KMS-11 (cell line): ENCODE data around the gene ABHD17A.

Experiments
- H2AFZ ChIP-seq: fragments of 200-600 bp; sonication (generic); 2 replicates; pipeline ENCODE4 v1.6.1; 2016; ENCODE audit warnings: antibody characterized with exemption, mixed run types, low read depth
- H3K27ac ChIP-seq: fragments of 200-600 bp; sonication (generic); 2 replicates; pipeline ENCODE4 v1.6.1; 2016; ENCODE audit warnings: mild to moderate bottlenecking, mixed run types
- H3K27me3 ChIP-seq: fragments of 200-600 bp; sonication (generic); 2 replicates; pipeline ENCODE4 v1.6.1; 2017; ENCODE audit warnings: mild to moderate bottlenecking, low read depth, mixed run types, moderate library complexity; ENCODE audit not compliant: insufficient read depth
- H3K36me3 ChIP-seq: fragments of 200-600 bp; sonication (generic); 2 replicates; pipeline ENCODE4 v1.6.1; 2017; ENCODE audit warnings: mild to moderate bottlenecking, mixed run types; ENCODE audit not compliant: insufficient read depth
- H3K4me1 ChIP-seq: fragments of 200-600 bp; sonication (generic); 2 replicates; pipeline ENCODE4 v1.6.1; 2016; ENCODE audit warnings: mild to moderate bottlenecking, low read depth, mixed run types; ENCODE audit not compliant: poor library complexity, severe bottlenecking
- H3K4me2 ChIP-seq: fragments of 200-600 bp; sonication (generic); 2 replicates; pipeline ENCODE4 v1.7.0; 2016; ENCODE audit warnings: mild to moderate bottlenecking, mixed run types
- H3K4me3 ChIP-seq: fragments of 200-600 bp; sonication (generic); IDR thresholded peaks from 2 replicates; pipeline ENCODE4 v1.6.1; 2017; ENCODE audit warnings: low read depth, low read length, mixed read lengths; ENCODE audit not compliant: insufficient read depth
- H3K79me2 ChIP-seq: fragments of 200-600 bp; sonication (generic); 2 replicates; pipeline ENCODE4 v1.6.1; 2016; ENCODE audit warnings: low read depth, mixed run types; ENCODE audit not compliant: insufficient read depth
- H3K9ac ChIP-seq: fragments of 200-600 bp; sonication (generic); 2 replicates; pipeline ENCODE4 v1.6.1; 2016; ENCODE audit warnings: mild to moderate bottlenecking, mixed run types
- H4K20me1 ChIP-seq: fragments of 200-600 bp; sonication (generic); 2 replicates; pipeline ENCODE4 v1.6.1; 2016; ENCODE audit warnings: mild to moderate bottlenecking, mixed run types; ENCODE audit not compliant: insufficient read depth
- TF ChIP-seq, protein P1 (sequence below): fragments of 200-600 bp; sonication (generic); conservative IDR thresholded peaks from 2 replicates; pipeline ENCODE4 v1.6.1; 2017; ENCODE audit warnings: low read depth, mild to moderate bottlenecking, antibody characterized with exemption, low read length, moderate library complexity, mixed read lengths

The ABHD17A gene

DNA sequence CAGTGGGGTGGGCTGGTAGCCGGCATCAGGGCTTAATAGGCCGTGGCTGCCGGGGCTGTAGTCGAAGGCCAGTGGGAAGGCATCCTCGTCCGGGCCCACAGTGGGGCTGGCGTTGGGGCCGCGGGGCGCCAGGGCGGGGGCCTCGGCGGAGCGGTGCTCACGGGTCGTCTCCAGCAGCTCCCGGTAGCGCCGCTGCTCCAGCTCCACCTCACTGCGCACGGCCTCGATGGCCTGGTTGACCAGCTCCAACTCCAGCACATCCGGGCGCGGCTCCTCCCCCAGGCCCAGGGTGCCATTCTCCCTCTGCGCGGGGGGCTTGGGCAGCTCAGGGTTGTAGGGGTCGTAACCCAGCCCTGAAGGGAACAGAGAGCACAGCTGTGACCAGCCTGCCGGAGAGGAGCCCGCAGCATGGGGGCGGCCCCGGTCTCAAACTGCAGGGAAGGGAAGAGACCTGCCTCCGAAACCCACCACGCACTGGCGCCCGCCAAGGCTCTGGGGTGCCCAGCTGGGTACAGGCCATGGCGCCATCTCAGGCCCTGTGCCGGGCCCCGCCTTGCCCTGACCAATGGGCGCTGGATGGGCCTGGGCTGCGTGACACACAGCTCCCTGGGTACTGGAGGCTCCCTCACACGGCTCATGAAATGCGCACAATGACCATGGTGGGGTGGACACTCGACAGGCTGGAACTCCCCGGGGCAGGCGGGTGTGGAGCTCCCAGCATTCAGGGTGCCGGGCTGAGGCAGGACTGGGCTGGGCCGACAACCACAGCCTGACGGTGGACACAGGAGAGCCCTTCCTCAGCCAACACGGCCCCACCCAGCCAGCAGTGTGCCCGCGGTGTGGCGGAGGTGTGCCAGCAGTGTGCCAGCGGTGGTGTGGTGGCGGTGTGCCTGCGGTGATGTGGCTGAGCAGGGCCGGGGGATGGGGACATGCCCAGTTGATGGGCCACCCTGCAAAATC, 56.7 kb downstream of the ABHD17A start:
- Histone ChIP-seq H3K36me3 (no peaks in the 10 kb centered on the region), H3K27me3 (no peaks in the 10 kb centered on the region), H2AFZ (no peak overlapping the region), H3K4me2 (no peak overlapping the region), H3K4me1 (no peaks in the 10 kb centered on the region), H3K79me2 (peaks cover 7% of the 10 kb centered on the region; the same call in 1 of the 2 replicates), H3K27ac (no peak overlapping the region), H4K20me1 (no peaks in the 10 kb centered on the region), H3K9ac (no peak overlapping the region), H3K4me3 (no peak overlapping the region)
- TF ChIP-seq, protein P1, sequence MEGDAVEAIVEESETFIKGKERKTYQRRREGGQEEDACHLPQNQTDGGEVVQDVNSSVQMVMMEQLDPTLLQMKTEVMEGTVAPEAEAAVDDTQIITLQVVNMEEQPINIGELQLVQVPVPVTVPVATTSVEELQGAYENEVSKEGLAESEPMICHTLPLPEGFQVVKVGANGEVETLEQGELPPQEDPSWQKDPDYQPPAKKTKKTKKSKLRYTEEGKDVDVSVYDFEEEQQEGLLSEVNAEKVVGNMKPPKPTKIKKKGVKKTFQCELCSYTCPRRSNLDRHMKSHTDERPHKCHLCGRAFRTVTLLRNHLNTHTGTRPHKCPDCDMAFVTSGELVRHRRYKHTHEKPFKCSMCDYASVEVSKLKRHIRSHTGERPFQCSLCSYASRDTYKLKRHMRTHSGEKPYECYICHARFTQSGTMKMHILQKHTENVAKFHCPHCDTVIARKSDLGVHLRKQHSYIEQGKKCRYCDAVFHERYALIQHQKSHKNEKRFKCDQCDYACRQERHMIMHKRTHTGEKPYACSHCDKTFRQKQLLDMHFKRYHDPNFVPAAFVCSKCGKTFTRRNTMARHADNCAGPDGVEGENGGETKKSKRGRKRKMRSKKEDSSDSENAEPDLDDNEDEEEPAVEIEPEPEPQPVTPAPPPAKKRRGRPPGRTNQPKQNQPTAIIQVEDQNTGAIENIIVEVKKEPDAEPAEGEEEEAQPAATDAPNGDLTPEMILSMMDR: no peak

DNA sequence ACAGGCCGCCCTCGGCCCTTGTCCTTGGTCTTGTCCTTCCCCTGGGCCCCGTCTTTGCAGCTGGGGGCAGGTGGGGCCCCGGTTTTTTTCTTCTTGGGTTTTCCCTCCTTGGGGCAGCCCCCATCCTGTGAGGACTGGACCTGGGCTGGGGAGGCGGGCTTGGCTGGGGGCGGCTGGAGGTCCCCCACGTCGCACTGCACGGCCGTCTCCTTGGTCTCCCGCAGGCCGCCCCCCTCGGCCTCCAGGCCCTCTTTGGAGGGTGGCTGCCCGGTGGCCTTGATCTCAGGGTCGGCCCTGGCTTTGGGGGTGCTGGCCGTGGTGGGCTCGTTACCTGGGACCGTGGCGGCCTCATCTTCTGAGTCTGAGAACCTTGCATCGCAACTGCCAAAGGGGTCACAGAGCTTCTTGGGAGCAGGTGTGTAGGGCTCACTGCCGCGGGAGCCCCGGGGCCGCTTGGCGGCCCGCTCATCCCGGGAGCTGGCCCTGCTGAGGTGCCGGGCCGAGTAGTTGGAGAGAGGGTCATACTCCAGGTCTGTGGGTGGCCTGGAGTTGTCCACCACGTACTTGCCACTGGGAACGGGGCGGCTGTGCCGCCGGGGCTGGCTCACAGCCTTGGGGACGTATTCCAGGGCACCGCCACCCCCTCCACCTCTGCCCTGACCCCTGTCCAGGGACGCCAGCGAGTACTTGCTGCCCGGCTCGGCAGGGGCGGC, 57.6 kb downstream of the ABHD17A start:
- Histone ChIP-seq H4K20me1 (no peaks in the 10 kb centered on the region), H3K79me2 (peaks cover 7% of the 10 kb centered on the region; the same call in 1 of the 2 replicates), H3K27ac (no peak overlapping the region), H3K4me1 (no peaks in the 10 kb centered on the region), H3K9ac (no peak overlapping the region), H3K36me3 (no peaks in the 10 kb centered on the region), H3K27me3 (no peaks in the 10 kb centered on the region), H3K4me2 (no peak overlapping the region), H2AFZ (no peak overlapping the region), H3K4me3 (no peak overlapping the region)
- TF ChIP-seq, protein P1: no peak
